ENCODE results near the gene OR52A5. TPM values are rescaled to one million over a fixed set of nuclear protein-coding genes. Genes with fewer than 3 reads are reported as not detected.

OR52A5 gene
- total and polyA plus RNA-seq, 8 donors, result 0.18 TPM; not detected in 7

DNA sequence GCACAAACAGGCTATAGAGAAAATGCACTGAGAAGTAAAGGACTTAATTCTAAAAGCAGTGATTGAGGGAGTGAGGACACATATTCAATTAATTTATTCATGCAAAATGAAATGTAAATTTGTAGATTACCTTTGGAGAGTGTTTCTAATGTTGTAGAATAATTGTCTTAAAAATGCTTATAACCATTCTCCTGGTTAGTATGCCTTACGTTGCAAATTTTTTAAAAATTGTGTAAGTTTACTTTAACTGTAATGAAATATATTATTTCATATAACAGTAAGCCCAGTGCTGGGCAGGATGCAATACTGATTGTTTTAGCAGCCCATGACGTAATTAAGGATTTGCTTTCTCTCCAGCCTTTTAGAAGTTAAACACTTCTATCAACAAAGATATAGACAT, 42.1 kb downstream of the OR52A5 start:
- Histone ChIP-seq H3K4me3 (no peak overlapping the region), H3K27ac (no peak overlapping the region), H3K9me3 (no peaks in the 10 kb centered on the region), H3K36me3 (no peaks in the 10 kb centered on the region), H3K27me3 (no peaks in the 10 kb centered on the region), H3K4me1 (no peaks in the 10 kb centered on the region)
- intact Hi-C loops (cut with DNase I; ENCODE audit: low total_unique reads), result no loop called here
- TF ChIP-seq POLR2AphosphoS5 (IDR thresholded peaks at IDR 0.05) (no peak), POLR2A (IDR thresholded peaks at IDR 0.05) (no peak), EP300 (IDR thresholded peaks at IDR 0.05) (no peak)
- TF ChIP-seq, protein P1, sequence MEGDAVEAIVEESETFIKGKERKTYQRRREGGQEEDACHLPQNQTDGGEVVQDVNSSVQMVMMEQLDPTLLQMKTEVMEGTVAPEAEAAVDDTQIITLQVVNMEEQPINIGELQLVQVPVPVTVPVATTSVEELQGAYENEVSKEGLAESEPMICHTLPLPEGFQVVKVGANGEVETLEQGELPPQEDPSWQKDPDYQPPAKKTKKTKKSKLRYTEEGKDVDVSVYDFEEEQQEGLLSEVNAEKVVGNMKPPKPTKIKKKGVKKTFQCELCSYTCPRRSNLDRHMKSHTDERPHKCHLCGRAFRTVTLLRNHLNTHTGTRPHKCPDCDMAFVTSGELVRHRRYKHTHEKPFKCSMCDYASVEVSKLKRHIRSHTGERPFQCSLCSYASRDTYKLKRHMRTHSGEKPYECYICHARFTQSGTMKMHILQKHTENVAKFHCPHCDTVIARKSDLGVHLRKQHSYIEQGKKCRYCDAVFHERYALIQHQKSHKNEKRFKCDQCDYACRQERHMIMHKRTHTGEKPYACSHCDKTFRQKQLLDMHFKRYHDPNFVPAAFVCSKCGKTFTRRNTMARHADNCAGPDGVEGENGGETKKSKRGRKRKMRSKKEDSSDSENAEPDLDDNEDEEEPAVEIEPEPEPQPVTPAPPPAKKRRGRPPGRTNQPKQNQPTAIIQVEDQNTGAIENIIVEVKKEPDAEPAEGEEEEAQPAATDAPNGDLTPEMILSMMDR (IDR thresholded peaks at IDR 0.05), result no peak
- 66 to 74% (median 71%) methylated on average over 2 of the region's 2 CpGs for WGBS, 5 donors
- no peak for DNase-seq

GRCh38 chr11:5092821-5093585, 45.2 kb downstream of the OR52A5 start:
- intact Hi-C loops (cut with DNase I; ENCODE audit: low total_unique reads), result no loop called here
- no peaks in the 10 kb centered on the region for H3K36me3 ChIP-seq
- WGBS, 5 donors, result 82 to 85% (median 83%) methylated on average over 8 of the region's 8 CpGs
- no peak overlapping the region for H3K27ac ChIP-seq
- H3K4me1 ChIP-seq, result no peaks in the 10 kb centered on the region
- H3K9me3 ChIP-seq, result no peaks in the 10 kb centered on the region
- no peak for DNase-seq
- TF ChIP-seq, protein P1 (IDR thresholded peaks at IDR 0.05), result no peak
- TF ChIP-seq POLR2AphosphoS5 (IDR thresholded peaks at IDR 0.05), result no peak
- no peak for TF ChIP-seq EP300 (IDR thresholded peaks at IDR 0.05)
- TF ChIP-seq POLR2A (IDR thresholded peaks at IDR 0.05), result no peak
- H3K4me3 ChIP-seq, result no peak overlapping the region
- no peaks in the 10 kb centered on the region for H3K27me3 ChIP-seq

DNA sequence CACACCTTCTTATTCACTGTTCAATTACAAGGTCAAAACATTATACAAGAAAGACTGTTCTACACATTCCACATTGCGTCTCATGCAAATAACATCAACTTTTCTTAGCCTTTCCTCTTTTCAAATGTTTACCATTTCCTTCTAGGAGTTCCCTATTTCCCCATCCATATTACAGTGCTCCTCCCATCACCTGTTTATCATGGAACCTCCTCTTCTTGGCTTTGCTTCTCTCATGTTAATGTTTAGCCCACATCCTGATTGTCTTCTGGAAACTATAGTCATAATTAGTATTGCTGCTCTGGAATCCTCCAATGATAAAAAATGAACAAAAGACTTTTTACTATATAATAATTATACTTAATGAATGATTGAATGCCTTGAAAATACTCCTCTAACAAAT, 47.5 kb downstream of the OR52A5 start:
- no peak overlapping the region for H3K27ac ChIP-seq
- WGBS, 5 donors, result 74 to 89% (median 83%) methylated on average over 1 of the region's 1 CpG
- TF ChIP-seq, protein P1 (IDR thresholded peaks at IDR 0.05), result no peak
- TF ChIP-seq POLR2A (IDR thresholded peaks at IDR 0.05) (no peak), EP300 (IDR thresholded peaks at IDR 0.05) (no peak), POLR2AphosphoS5 (IDR thresholded peaks at IDR 0.05) (no peak)

GRCh38 chr11:5088556-5088955, 49.6 kb downstream of the OR52A5 start:
- Histone ChIP-seq H3K27ac (no peak overlapping the region), H3K9me3 (no peaks in the 10 kb centered on the region), H3K4me1 (no peaks in the 10 kb centered on the region), H3K4me3 (no peak overlapping the region), H3K36me3 (no peaks in the 10 kb centered on the region), H3K27me3 (no peaks in the 10 kb centered on the region)
- DNase-seq, result no peak
- TF ChIP-seq EP300 (IDR thresholded peaks at IDR 0.05), result no peak
- TF ChIP-seq, protein P1 (IDR thresholded peaks at IDR 0.05), result no peak
- TF ChIP-seq POLR2A (IDR thresholded peaks at IDR 0.05), result no peak
- no peak for TF ChIP-seq POLR2AphosphoS5 (IDR thresholded peaks at IDR 0.05)
- intact Hi-C loops (cut with DNase I; ENCODE audit: low total_unique reads), result no loop called here

More for the DNA sequence above, 47.5 kb downstream of the OR52A5 start:
- Histone ChIP-seq H3K27me3 (no peaks in the 10 kb centered on the region), H3K9me3 (no peaks in the 10 kb centered on the region), H3K4me1 (no peaks in the 10 kb centered on the region), H3K4me3 (no peak overlapping the region), H3K36me3 (no peaks in the 10 kb centered on the region)
- DNase-seq, result no peak
- intact Hi-C loops (cut with DNase I; ENCODE audit: low total_unique reads), result no loop called here

All from stomach (tissue), 9 donors.